ENCODE results near the gene RAB11FIP4. TPM values are rescaled to one million over a fixed set of nuclear protein-coding genes. Genes with fewer than 3 reads are reported as not detected.

RAB11FIP4 gene
- total RNA-seq, 1 experiment from 2014 or later, result 54.9 TPM

- Mint-ChIP-seq H3K36me3 (no peaks in the 10 kb centered on the region), H3K9me3 (no peaks in the 10 kb centered on the region), H3K27ac (no peak overlapping the region), H3K4me3 (no peak overlapping the region), H3K27me3 (ENCODE audit: low read depth) (no peaks in the 10 kb centered on the region), H3K4me1 (peaks cover 53% of the 10 kb centered on the region)
- CTCF ChIA-PET, result interaction anchor here (1.7 kb wide), 1 partner anchor 45 kb away, joined by 6 read pairs; no protein-coding TSS in a partner anchor
- ATAC-seq (no peak), DNase-seq (ENCODE audit: low spot score) (no peak)
- TF ChIP-seq ZNF396 (CRISPR knock-in tag; IDR thresholded peaks at IDR 0.05; ENCODE audit: borderline replicate concordance), result no peak
- TF ChIP-seq KAT7 (CRISPR knock-in tag; IDR thresholded peaks at IDR 0.05; ENCODE audit: borderline replicate concordance), result no peak
- TF ChIP-seq IRF2 (CRISPR knock-in tag; IDR thresholded peaks at IDR 0.05; ENCODE audit: borderline replicate concordance, low read depth), result no peak
- TF ChIP-seq FOXP1 (CRISPR knock-in tag; IDR thresholded peaks at IDR 0.05; ENCODE audit: borderline replicate concordance), result no peak
- POLR2A ChIA-PET, result interaction anchor here (1.0 kb wide), 1 partner anchor 17 kb away, joined by 3 read pairs; no protein-coding TSS in a partner anchor
These were observed 80.7 kb downstream of the RAB11FIP4 start for GRCh38 chr17:31472137-31472536.

GRCh38 chr17:31475378-31476162, 84.1 kb downstream of the RAB11FIP4 start:
- H3K27ac Mint-ChIP-seq, result no peak overlapping the region
- CTCF ChIA-PET, result interaction anchor here (0.5 to 1.0 kb wide), 2 partner anchors 42 to 60 kb away, joined by 3 to 4 read pairs; no protein-coding TSS in a partner anchor
- ATAC-seq (no peak), DNase-seq (ENCODE audit: low spot score) (no peak)
- H3K4me3 Mint-ChIP-seq, result no peak overlapping the region
- POLR2A ChIA-PET, result interaction anchor here (0.7 kb wide), 1 partner anchor 53 kb away, joined by 8 read pairs; no protein-coding TSS in a partner anchor
- H3K4me1 Mint-ChIP-seq, result peaks cover 19% of the 10 kb centered on the region
- H3K27me3 Mint-ChIP-seq (ENCODE audit: low read depth), result no peaks in the 10 kb centered on the region
- TF ChIP-seq GABPB1 (CRISPR knock-in tag; IDR thresholded peaks at IDR 0.05), result peak; percentile 92
- no peak for TF ChIP-seq HMGXB4 (CRISPR knock-in tag; IDR thresholded peaks at IDR 0.05)
- no peaks in the 10 kb centered on the region for H3K9me3 Mint-ChIP-seq
- H3K36me3 Mint-ChIP-seq, result no peaks in the 10 kb centered on the region

DNA sequence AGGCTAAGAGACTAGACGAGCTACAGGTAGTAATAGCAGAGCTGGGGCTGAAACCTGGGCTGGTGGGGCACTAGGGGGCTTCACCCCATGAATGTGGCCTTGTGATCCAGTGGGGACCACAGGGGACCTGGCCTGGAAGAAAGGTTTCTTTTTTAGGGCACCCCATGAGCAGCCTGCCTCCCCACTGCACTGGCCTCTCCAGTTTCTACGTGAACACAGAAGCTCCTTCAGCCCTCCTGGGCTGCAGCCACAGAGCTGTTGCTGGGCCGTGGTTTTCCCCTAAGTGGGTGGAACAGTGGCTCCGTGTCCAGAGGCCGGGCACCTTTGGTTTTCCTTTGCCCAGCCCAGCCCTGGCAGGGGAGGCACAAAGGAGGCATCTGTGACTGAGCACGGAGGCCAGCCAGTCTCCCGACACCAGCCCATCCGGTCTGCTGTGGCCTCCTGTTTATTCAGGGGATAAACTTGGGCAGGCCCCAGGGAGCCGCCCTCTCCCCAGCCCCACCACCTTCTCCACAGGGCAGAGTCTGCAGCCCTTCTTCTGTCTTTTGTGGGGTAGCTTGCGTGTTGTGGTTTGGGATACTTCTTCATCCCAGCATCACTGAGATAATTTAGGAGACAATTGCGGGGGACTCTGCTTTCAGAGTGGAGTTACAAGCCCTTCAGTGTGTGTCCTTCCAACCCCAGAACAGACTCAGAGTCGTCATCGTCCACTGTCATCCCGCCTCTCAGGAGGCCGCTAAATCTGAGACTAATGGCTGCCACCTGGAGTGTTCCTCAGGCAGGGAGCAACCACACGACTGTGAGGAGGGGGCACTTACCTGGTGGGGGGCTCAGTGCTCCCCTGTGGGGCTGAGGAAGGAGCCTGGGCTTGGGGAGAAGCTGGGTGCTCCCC, 85.3 kb downstream of the RAB11FIP4 start:
- no peaks in the 10 kb centered on the region for H3K9me3 Mint-ChIP-seq
- no peak for TF ChIP-seq EMX1 (CRISPR knock-in tag; IDR thresholded peaks at IDR 0.05)
- no peak overlapping the region for H3K4me3 Mint-ChIP-seq
- ChIA-PET CTCF (interaction anchor here (0.7 to 1.5 kb wide), 4 partner anchors 11 to 87 kb away, joined by 3 to 5 read pairs (median 4); no protein-coding TSS in a partner anchor), POLR2A (no interaction called here)
- ATAC-seq (peak; percentile 25; the same call in 1 of the 2 replicates), DNase-seq (ENCODE audit: low spot score) (no peak)
- H3K27me3 Mint-ChIP-seq (ENCODE audit: low read depth), result no peaks in the 10 kb centered on the region; the same call in 1 of the 2 replicates
- no peak overlapping the region for H3K27ac Mint-ChIP-seq
- no peaks in the 10 kb centered on the region for H3K36me3 Mint-ChIP-seq
- peaks cover 7% of the 10 kb centered on the region for H3K4me1 Mint-ChIP-seq

DNA sequence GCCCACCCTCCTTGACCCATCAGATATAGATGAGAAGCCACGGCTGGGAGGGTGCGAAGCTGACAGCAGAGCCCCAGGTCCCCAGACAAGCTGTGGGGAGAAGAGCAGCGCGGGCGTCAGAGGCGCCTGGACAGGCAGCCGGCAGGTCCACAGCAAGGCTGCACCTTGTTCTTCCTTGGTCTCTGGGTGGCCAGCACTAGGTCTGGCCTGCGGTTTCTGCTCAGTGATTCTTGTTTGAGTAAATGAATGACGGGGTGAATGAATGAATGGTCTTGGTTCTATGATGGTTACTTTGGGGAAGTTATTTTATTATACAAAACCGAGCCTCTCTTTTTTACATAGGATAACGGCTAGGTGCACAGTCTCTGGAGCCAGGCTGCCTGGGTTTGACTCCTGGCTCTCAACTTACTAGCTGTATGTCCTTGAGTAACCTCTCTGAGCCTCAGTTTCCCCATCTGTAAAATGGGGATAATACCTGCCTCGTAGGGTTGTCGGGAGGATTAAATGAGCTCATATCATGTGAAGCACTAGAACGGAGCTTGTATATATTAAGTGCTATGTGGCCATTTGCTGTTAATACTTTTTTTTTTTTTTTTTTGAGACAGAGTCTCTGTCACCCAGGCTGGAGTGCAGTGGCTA, 86.1 kb downstream of the RAB11FIP4 start:
- Mint-ChIP-seq H3K27ac (no peak overlapping the region), H3K9me3 (no peaks in the 10 kb centered on the region), H3K4me1 (peaks cover 4% of the 10 kb centered on the region; the same call in 1 of the 2 replicates), H3K4me3 (no peak overlapping the region), H3K27me3 (ENCODE audit: low read depth) (no peaks in the 10 kb centered on the region; the same call in 1 of the 2 replicates), H3K36me3 (no peaks in the 10 kb centered on the region)
- no peak for DNase-seq (ENCODE audit: low spot score)
- POLR2A ChIA-PET, result interaction anchor here (0.7 to 1.3 kb wide), 2 partner anchors 10 to 304 kb away, joined by 5 read pairs; no protein-coding TSS in a partner anchor
- no peak; the same call in 1 of the 2 replicates for ATAC-seq
- CTCF ChIA-PET, result interaction anchor here (1.1 to 1.5 kb wide), 3 partner anchors 10 to 88 kb away, joined by 3 to 5 read pairs (median 4); no protein-coding TSS in a partner anchor
- TF ChIP-seq, protein P1, sequence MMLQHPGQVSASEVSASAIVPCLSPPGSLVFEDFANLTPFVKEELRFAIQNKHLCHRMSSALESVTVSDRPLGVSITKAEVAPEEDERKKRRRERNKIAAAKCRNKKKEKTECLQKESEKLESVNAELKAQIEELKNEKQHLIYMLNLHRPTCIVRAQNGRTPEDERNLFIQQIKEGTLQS (CRISPR knock-in tag; conservative IDR thresholded peaks at IDR 0.05), result no peak
- TF ChIP-seq, protein P2, sequence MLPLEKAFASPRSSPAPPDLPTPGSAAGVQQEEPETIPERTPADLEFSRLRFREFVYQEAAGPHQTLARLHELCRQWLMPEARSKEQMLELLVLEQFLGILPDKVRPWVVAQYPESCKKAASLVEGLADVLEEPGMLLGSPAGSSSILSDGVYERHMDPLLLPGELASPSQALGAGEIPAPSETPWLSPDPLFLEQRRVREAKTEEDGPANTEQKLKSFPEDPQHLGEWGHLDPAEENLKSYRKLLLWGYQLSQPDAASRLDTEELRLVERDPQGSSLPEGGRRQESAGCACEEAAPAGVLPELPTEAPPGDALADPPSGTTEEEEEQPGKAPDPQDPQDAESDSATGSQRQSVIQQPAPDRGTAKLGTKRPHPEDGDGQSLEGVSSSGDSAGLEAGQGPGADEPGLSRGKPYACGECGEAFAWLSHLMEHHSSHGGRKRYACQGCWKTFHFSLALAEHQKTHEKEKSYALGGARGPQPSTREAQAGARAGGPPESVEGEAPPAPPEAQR (CRISPR knock-in tag; IDR thresholded peaks at IDR 0.05), result no peak
- TF ChIP-seq, protein P3, sequence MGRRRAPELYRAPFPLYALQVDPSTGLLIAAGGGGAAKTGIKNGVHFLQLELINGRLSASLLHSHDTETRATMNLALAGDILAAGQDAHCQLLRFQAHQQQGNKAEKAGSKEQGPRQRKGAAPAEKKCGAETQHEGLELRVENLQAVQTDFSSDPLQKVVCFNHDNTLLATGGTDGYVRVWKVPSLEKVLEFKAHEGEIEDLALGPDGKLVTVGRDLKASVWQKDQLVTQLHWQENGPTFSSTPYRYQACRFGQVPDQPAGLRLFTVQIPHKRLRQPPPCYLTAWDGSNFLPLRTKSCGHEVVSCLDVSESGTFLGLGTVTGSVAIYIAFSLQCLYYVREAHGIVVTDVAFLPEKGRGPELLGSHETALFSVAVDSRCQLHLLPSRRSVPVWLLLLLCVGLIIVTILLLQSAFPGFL (CRISPR knock-in tag; IDR thresholded peaks at IDR 0.05; ENCODE audit: borderline replicate concordance), result no peak
- TF ChIP-seq E2F4 (CRISPR knock-in tag; IDR thresholded peaks at IDR 0.05; ENCODE audit: borderline replicate concordance, low read depth) (no peak), FOXP1 (CRISPR knock-in tag; IDR thresholded peaks at IDR 0.05; ENCODE audit: borderline replicate concordance) (no peak), ZNF121 (CRISPR knock-in tag; IDR thresholded peaks at IDR 0.05) (no peak), SMAD4 (CRISPR knock-in tag; IDR thresholded peaks at IDR 0.05) (no peak), IRF2 (CRISPR knock-in tag; IDR thresholded peaks at IDR 0.05; ENCODE audit: borderline replicate concordance, low read depth) (no peak), ZNF232 (CRISPR knock-in tag; IDR thresholded peaks at IDR 0.05) (no peak)

Measured in WTC11 (cell line).